Stimulated activated effector memory CD8-positive, alpha-beta T cell treated with anti-CD3 and anti-CD28 coated beads, Interleukin-12 subunit alpha, Interleukin-12 subunit beta, amount 100 ng/mL, for 72 hours (primary cell): ENCODE results near the gene CDK19.
"Not testable (repeated sequence)": the region's sequence is repeated elsewhere in the genome, so short reads cannot be mapped to it uniquely, and the experiment has no call there.

ENCODE experiments used
- ATAC-seq: fragments of 150-1000 bp; cut with Tn5 transposase; 2 replicates; pipeline ENCODE4 v1.10.0; 2021
- DNase-seq, 2 donors: peaks; one replicate each; pipeline ENCODE4 v3.0.0; 2021 to 2022; ENCODE audit warnings: low spot score in 2 of 2
- H3K27ac Mint-ChIP-seq: one replicate; pipeline ENCODE4 v1.8.0; 2022; ENCODE audit warnings: mild to moderate bottlenecking, mixed read lengths
- H3K36me3 Mint-ChIP-seq: one replicate; pipeline ENCODE4 v1.8.0; 2022; ENCODE audit warnings: mild to moderate bottlenecking, mixed read lengths
- H3K4me1 Mint-ChIP-seq: one replicate; pipeline ENCODE4 v1.8.0; 2022; ENCODE audit warnings: mixed read lengths
- H3K4me3 Mint-ChIP-seq: one replicate; pipeline ENCODE4 v1.8.0; 2022; ENCODE audit warnings: mild to moderate bottlenecking, mixed read lengths
- H3K9me3 Mint-ChIP-seq: one replicate; pipeline ENCODE4 v1.8.0; 2022; ENCODE audit warnings: mixed read lengths

CDK19 gene

DNA sequence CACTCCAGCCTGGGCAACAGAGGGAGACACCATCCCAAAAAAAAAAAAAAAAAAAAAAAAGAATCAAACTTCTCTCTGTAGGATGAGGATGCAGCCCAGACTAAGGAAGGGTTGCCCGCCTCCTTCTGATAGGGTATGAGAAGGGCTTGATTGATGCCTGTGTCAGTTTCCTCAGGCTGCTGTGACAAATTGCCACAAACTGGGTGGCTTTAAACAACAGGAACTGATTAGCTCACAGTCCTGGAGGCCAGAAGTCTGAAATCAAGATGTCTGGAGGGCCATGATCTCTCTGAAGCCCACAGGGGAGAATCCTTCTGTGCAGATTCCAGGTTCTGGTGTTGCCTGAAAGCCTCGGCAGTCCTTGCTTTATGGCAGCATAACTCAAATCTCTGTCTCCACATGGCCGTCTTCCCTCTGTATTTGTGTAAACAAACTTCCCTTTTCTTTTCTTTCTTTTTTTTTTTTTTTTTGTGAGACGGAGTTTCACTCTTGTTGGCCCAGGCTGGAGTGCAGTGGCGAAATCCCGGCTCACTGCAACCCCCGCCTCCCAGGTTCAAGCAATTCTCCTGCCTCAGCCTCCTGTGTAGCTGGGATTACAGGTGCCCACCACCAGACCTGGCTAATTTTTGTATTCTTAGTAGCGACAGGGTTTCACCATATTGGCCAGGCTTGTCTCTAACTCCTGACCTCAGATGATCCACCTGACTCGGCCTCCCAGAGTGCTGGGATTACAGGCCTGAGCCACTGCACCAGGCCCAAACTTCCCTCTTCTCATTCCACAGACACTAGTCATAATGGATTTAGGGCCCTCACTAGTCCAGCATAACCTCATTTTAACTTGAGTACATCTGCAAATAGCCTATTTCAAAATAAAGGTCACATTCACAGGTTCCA is 11.2 kb upstream of the CDK19 start:
- Mint-ChIP-seq H3K27ac (no peak overlapping the region), H3K4me3 (no peak overlapping the region), H3K36me3 (no peaks in the 10 kb centered on the region), H3K4me1 (no peaks in the 10 kb centered on the region), H3K9me3 (no peaks in the 10 kb centered on the region)
- DNase-seq, result no peak
- no peak for ATAC-seq

DNA sequence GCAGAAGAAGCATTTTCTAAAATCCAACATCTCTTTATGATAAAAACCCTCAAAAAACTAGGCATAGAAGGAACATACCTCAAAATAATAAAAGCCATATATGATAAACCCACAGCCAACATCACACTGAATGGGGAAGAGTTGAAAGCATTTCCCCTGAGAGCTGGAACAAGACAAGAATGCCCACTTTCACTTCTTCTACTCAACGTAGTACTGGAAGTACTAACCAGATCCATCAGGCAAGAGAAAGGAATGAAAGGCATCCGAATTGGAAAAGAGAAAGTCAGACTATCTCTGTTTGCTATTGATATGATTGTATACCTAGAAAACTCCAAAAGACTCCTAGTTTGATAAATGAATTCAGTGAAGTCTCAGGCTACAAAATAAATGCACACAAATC is 7.9 kb upstream of the CDK19 start:
- Mint-ChIP-seq H3K36me3 (no peaks in the 10 kb centered on the region), H3K4me1 (no peaks in the 10 kb centered on the region), H3K27ac (no peak overlapping the region), H3K9me3 (no peaks in the 10 kb centered on the region), H3K4me3 (no peak overlapping the region)
- no peak for DNase-seq
- no peak for ATAC-seq

DNA sequence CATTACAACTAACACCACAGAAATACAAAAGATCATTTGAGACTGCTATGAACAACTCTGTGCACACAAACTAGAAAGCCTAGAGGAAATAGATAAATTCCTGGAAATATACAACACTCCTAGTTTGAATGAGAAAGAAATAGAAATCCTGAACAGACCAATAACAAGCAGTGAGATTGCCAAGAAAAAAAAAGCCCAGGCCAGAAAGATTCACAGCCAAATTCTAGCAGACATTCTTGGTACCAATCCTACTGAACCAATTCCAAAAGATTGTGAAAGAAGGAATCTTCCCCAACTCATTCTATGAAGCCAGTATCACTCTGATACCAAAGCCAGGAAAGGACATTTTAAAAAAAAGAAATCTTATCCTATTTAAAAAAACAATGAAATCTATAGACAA is 7.0 kb upstream of the CDK19 start:
- Mint-ChIP-seq H3K4me3 (no peak overlapping the region), H3K4me1 (no peaks in the 10 kb centered on the region), H3K9me3 (no peaks in the 10 kb centered on the region), H3K36me3 (no peaks in the 10 kb centered on the region), H3K27ac (no peak overlapping the region)
- ATAC-seq (no peak), DNase-seq (no peak)

DNA sequence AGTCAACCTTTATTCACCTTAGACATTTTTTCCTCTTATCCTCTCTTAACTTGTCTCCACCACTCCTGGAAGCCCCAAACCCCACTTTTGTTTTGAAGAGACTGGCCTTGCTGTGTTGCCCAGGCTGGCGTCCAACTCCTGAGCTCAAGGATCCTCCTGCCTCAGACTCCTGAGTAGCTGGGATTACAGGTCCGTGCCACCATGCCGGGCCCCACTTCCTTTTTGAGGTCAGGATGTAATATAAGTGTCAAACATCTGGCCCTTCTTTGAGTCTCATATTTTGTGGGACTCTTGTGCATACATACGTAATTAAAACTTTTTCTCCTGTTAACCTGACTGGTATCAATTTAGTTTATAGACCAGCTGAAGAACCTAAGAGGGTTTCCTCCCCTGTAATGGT is 1.4 kb upstream of the CDK19 start:
- peak overlapping the region; percentile 99 for H3K27ac Mint-ChIP-seq
- H3K4me1 Mint-ChIP-seq, result peaks cover 18% of the 10 kb centered on the region
- no peak for ATAC-seq
- peak overlapping the region; percentile 99 for H3K4me3 Mint-ChIP-seq
- no peaks in the 10 kb centered on the region for H3K9me3 Mint-ChIP-seq
- peak in 1 of 2 donors; percentile 57 for DNase-seq
- peaks cover 22% of the 10 kb centered on the region for H3K36me3 Mint-ChIP-seq

DNA sequence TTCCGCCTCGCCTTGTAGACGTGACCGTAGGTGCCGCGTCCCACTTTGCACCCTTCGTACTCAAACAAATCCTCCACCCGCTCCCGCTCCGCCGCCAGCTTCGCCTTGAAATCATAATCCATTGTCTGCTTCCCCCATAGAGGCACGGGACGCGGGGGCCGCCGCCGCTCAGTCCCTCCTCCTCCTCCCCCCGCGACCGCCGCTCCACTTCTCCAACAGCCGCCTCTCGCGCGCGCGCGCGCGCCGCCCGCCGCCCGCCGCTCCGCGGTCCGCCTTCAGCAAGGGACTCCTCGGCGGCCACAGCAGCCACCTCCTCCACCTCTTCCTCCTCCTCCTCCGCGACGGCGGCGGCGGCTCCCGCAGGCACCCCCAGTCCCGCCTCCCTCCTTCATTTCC is 256 bp downstream of the CDK19 start:
- ATAC-seq, result no peak
- Mint-ChIP-seq H3K4me3 (peak overlapping the region; percentile 99), H3K27ac (peak overlapping the region; percentile 99)

DNA sequence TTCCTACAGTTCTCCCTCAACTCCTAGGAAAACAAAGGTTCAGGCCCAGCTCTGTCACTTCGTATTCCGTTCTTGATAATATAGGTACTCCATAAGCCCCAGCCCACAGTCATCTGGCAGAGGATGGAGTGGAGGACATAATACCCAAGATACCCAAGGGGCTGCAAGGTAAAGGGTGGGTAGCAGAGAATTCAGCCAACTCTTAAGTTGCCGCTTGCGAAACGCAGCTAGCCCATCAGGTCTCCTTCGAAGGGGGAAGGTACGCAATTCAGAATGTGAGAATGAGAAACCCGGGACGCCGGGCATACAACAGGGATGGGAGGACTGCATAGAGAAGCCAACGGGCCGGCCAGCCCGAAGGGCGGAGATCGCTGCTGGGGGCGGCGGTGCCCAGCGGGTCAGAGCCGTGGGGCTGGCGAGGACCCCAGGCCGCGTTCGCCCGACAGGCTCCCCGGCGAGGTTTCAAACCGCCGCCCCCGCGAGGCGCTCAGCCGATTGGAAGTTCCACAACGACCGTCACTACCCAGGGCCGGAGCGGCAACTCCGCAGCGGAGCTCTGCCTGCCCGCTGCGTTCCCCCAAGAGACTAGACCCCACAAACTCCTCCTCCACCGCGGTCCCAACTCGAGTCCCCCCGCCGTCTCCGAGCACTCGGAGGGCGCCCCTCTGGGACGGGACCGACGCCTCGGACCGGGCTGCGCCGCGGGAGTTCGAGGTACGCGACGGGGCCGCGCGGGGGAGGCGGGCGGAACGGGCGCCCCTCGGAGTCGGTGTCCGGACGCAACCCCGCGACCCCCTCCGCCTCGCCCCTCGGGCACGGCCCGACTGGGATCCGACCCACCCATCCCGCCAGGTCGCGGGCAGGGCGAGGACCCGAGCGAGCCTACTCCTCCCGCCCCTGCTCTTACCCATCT is 911 bp downstream of the CDK19 start:
- Mint-ChIP-seq H3K9me3 (peaks cover 2% of the 10 kb centered on the region), H3K4me3 (peak overlapping the region; percentile 99), H3K4me1 (peaks cover 27% of the 10 kb centered on the region), H3K36me3 (peaks cover 22% of the 10 kb centered on the region), H3K27ac (peak overlapping the region; percentile 99)
- DNase-seq (peak; percentile 48 to 84), ATAC-seq (peak; percentile 17)

More for the DNA sequence above, 256 bp downstream of the CDK19 start:
- peaks cover under 1% of the 10 kb centered on the region for H3K9me3 Mint-ChIP-seq
- H3K4me1 Mint-ChIP-seq, result peaks cover 21% of the 10 kb centered on the region
- H3K36me3 Mint-ChIP-seq, result peaks cover 22% of the 10 kb centered on the region
- DNase-seq, result no peak

DNA sequence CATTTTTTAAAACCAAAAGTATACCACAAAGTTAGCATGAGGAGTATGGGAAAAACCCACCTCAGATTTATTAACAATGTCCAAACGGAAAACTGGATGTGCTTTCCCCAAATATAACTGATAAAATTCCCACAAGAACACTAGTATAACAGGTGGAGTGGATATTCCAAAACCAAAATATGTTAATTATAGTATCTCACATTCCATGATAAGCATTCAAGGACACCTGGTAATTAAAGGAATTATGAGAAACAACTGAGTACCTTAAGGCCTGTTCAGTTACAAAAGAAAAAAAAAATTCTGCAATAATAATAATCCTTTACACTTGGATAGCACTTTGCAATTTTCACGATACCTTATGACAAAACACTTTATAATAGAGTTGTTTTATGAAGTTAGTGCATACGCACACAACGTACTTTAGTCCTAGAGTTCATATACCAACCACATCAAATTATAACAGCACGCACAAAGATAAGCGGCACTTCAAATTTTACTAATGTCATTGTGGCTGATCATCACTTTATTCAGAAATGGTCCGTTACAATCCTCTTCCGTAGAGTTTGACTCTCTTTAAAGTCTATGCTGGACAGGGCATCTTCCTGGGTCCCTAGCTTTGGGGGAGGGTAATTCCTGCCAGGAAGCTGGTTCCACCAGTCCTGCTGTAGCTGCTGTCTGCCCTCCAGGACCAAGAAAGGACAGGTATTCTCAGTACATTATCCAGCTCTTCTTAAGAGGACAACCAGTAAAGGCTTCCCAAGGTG is 1.7 kb downstream of the CDK19 start:
- Mint-ChIP-seq H3K4me3 (peak overlapping the region; percentile 99), H3K27ac (peak overlapping the region; percentile 99), H3K9me3 (peaks cover 2% of the 10 kb centered on the region), H3K4me1 (peaks cover 27% of the 10 kb centered on the region), H3K36me3 (peaks cover 22% of the 10 kb centered on the region)
- ATAC-seq (no peak), DNase-seq (no peak)

DNA sequence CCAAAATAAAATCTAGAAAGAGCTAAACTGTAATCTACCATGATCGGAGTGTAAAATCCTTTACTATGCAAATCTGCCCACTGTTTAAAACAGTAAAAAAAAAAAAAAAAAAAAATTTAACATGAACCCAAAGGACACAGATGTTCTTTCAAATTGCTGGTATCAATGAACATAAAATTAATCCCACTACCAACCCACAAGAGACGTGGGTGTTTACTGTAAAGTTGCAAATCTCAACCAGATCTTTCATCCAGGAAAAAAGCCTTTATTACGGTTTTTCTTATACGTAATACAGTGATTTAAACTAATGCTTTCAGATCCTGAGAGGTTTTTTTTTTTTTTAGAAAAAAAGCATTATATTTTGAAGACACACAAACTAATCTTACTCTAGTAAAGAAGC is 2.5 kb downstream of the CDK19 start:
- H3K27ac Mint-ChIP-seq, result no peak overlapping the region
- ATAC-seq (no peak), DNase-seq (no peak)
- H3K9me3 Mint-ChIP-seq, result peaks cover 2% of the 10 kb centered on the region
- peaks cover 22% of the 10 kb centered on the region for H3K36me3 Mint-ChIP-seq
- no peak overlapping the region for H3K4me3 Mint-ChIP-seq
- peaks cover 27% of the 10 kb centered on the region for H3K4me1 Mint-ChIP-seq

DNA sequence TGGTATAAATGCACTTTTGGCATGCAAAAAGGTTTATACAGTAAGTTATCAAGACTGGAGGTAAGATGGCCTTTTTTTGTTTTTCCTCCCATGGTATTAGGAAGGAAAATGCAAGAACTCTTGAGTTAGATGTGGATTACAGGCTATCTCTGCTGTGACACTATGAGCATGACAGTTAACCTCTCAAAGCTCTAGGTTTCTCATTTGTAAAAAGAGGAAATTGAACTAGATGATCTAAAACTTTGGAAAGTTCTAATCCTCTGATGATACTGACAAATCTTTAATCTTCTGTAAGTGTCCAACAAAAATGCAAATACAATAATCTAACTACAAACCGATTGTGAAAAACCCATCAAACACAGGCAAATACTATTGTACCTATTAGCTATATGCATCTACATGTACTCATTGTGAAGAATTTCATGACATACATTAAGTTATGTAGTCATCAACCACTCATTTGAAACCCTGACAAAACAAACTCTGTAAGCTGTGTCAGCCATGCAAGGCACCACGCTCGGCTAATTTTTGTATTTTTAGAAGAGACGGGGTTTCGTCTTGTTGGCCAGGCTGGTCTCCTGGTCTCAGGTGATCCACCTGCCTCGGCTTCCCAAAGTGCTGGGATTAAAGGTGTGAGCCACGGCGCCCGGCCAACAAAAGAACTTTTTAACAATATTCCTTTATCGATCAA is 4.2 kb downstream of the CDK19 start:
- H3K9me3 Mint-ChIP-seq, result peaks cover 2% of the 10 kb centered on the region
- H3K36me3 Mint-ChIP-seq, result peaks cover 21% of the 10 kb centered on the region
- DNase-seq (no peak), ATAC-seq (no peak)
- peaks cover 18% of the 10 kb centered on the region for H3K4me1 Mint-ChIP-seq
- H3K27ac Mint-ChIP-seq, result no peak overlapping the region
- H3K4me3 Mint-ChIP-seq, result no peak overlapping the region

DNA sequence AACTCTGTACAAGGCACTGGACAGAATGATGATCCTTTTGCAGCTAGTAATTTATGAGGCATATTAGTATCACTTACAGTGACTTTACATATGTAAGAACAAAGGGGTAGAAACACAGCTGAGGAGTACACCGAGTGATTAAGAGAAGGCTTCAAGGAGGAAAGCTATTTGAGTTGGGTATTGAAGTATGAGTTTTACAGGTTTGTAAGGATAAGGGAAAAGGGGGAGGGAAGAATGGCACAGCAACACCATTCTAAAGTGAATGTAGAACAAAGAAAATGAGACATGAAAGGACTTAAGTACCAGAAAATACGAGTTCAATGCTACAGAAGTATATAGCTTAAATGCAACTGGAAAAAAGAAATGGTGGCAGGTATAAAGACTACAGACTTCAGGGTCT is 5.5 kb downstream of the CDK19 start:
- ATAC-seq (no peak), DNase-seq (no peak)
- no peak overlapping the region for H3K4me3 Mint-ChIP-seq
- peaks cover 18% of the 10 kb centered on the region for H3K4me1 Mint-ChIP-seq
- peaks cover 2% of the 10 kb centered on the region for H3K9me3 Mint-ChIP-seq
- H3K27ac Mint-ChIP-seq, result no peak overlapping the region
- H3K36me3 Mint-ChIP-seq, result peaks cover 8% of the 10 kb centered on the region

DNA sequence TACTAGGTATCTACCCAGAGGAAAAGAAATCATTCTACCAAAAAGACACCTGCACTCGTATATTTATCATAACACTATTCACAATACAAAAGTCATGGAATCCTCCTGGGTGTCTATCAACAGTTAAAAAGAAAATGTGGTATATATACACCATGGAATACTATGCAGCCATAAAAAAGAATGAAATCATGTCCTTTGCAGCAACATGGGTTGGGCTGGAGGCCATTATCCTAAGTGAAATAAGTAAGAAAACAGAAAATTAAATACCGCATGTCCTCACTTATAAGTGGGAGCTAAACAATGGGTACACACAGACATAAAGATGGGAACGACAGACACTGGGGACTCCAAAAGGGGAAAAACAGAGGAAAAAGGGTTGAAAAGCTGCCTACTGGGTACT is 13.1 kb downstream of the CDK19 start:
- peaks cover 11% of the 10 kb centered on the region for H3K4me1 Mint-ChIP-seq
- H3K9me3 Mint-ChIP-seq, H3K27ac Mint-ChIP-seq, H3K4me3 Mint-ChIP-seq, H3K36me3 Mint-ChIP-seq, ATAC-seq, DNase-seq: not testable (repeated sequence)

DNA sequence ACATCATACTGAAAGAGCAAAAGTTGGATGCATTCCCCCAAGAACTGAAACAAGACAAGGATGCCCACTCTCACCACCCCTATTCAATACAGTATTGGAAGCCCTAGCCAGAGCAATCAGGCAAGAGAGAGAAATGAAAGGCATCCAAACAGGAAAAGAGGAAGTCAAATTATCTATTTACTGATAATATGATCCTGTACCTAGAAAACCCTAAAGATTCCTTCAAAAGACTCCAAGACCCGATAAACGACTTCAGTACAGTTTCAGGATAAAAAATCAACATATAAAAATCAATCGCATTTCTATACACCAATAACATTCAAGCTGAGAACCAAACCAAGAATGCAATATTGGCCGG is 14.5 kb downstream of the CDK19 start:
- H3K36me3 Mint-ChIP-seq, result no peaks in the 10 kb centered on the region
- no peaks in the 10 kb centered on the region for H3K9me3 Mint-ChIP-seq
- no peak overlapping the region for H3K27ac Mint-ChIP-seq
- DNase-seq (no peak), ATAC-seq (no peak)
- no peak overlapping the region for H3K4me3 Mint-ChIP-seq
- peaks cover 11% of the 10 kb centered on the region for H3K4me1 Mint-ChIP-seq

DNA sequence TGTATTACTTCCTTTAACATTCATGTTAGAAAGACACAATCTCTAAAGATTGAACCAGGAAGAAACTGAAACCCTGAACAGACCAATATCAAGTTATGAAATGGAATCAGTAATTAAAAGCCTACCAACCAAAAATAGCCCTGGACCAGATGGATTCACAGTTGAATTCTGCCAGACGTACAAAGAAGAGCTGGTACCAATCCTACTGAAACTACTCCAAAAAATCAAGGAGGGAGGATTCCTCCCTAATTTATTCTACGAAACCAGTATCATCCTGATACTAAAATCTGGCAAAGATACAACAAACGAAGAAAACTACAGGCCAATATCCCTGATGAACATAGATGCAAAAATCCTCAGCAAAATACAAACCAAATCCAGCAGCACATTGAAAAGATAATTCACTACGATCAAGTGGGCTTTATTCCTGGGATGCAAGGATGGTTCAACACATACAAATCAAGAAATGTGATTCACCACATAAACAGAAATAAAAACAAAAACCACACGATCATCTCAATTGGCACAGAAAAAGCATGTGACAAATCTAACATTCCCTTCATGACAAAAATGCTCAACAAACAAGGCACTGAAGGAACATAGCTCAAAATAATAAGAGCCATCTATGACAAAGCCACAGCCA is 15.0 kb downstream of the CDK19 start:
- Mint-ChIP-seq H3K4me1 (peaks cover 11% of the 10 kb centered on the region), H3K27ac (no peak overlapping the region), H3K4me3 (no peak overlapping the region), H3K36me3 (no peaks in the 10 kb centered on the region), H3K9me3 (no peaks in the 10 kb centered on the region)
- ATAC-seq (no peak), DNase-seq (no peak)

DNA sequence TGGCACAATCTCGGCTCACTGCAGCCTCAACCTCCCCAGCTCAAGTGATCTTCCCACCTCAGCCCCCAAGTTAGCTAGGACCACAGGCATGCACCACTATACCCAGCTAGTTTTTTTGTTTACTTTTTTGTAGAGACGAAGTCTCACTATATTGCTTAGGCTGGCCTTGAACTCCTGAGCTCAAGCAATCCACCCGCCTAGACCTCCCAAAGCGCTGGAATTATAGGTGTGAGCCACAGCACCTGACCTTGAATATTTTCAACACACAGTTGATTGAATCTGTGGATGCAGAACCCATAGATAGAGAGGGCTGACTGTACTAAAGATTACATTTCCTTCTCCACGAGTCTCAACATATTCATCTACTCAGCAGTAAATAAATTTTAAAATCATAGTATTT is 15.6 kb downstream of the CDK19 start:
- Mint-ChIP-seq H3K9me3 (no peaks in the 10 kb centered on the region), H3K4me3 (no peak overlapping the region), H3K36me3 (no peaks in the 10 kb centered on the region), H3K27ac (no peak overlapping the region), H3K4me1 (peaks cover 11% of the 10 kb centered on the region)
- ATAC-seq (no peak), DNase-seq (no peak)
